PC-9 (cell line): ENCODE measurements around the gene NOD1.

Experiments
- CTCF ChIP-seq: fragments of 200-600 bp; sonication (generic); conservative IDR thresholded peaks from 2 replicates; pipeline ENCODE4 v1.6.1; 2017; ENCODE audit warnings: mixed run types, antibody characterized with exemption, mild to moderate bottlenecking, moderate library complexity
- EZH2 ChIP-seq: fragments of 200-600 bp; sonication (generic); IDR thresholded peaks from 2 replicates; pipeline ENCODE4 v1.8.0; 2017; ENCODE audit warnings: antibody characterized with exemption, low read depth

GRCh38 chr7:30382607-30383006, 96.0 kb downstream of the NOD1 start:
- no peak for TF ChIP-seq EZH2
- TF ChIP-seq CTCF, result no peak
